ENCODE results near the gene TIMM50. TPM values are rescaled to one million over a fixed set of nuclear protein-coding genes. Genes with fewer than 3 reads are reported as not detected.

The TIMM50 gene
- total RNA-seq, 4 donors from 2014 or later, result 34.0 to 63.2 (median 51.5) TPM

DNA sequence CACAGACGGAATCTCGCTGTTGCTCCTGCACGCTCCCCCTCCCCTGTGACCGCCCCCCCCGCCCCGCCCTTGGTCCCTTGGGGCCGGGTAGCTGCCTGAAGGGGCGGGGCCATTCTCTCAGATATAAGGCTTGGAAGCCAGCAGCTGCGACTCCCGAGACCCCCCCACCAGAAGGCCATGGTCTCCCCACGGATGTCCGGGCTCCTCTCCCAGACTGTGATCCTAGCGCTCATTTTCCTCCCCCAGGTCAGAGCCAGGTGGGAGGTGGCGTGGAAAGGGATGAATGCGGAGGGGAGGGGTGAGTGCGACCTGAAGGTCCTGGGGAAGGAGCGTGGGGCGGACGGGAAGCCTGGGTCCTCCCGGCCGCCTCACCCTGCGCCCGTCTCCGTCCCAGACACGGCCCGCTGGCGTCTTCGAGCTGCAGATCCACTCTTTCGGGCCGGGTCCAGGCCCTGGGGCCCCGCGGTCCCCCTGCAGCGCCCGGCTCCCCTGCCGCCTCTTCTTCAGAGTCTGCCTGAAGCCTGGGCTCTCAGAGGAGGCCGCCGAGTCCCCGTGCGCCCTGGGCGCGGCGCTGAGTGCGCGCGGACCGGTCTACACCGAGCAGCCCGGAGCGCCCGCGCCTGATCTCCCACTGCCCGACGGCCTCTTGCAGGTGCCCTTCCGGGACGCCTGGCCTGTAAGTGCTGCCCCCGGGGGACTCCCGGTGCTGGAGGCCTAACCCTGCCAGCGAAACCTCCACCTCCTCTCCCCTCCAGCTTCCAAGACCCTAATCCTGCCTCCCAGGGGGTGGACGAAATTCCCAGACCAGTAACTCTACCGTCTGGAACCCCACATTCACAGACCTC lies 18.4 kb downstream of the TIMM50 start, which contains the start of gene DLL3:
Gene DLL3, plus strand, starts transcription at position 150 of the 845 bp plus-strand sequence. Its CDS starts 28 bp downstream, at position 178.
- DNase-seq, result no peak
- 0 to 4% methylated on average over 4 to 14 of the region's 60 CpGs for WGBS, 2 donors
- Histone ChIP-seq H3K27ac (no peak within 1 kb of the TSS), H3K4me3 (peak within 1 kb of the TSS in 1 of 4 donors; percentile 44), H3K36me3 (no peaks in the 10 kb centered on the region), H3K4me1 (peaks cover 15 to 29% (median 17%) of the 10 kb centered on the region in 3 donors), H3K9me3 (peaks cover 0 to 6% (median 0%) of the 10 kb centered on the region in 3 donors), H3K27me3 (peaks cover 5 to 87% (median 25%) of the 10 kb centered on the region in 4 donors)
- intact Hi-C loops (cut with DNase I), result no loop called here
- no peak for TF ChIP-seq POLR2A (IDR thresholded peaks at IDR 0.05)
- TF ChIP-seq CTCF (IDR thresholded peaks at IDR 0.05), result no peak

- intact Hi-C loops (cut with DNase I), result no loop called here
- no peak overlapping the region for H3K4me3 ChIP-seq
- WGBS, 2 donors, result 60 to 77% methylated on average over 8 of the region's 8 CpGs
Observed at GRCh38 chr19:39499932-39500331, 19.3 kb downstream of the TIMM50 start.

GRCh38 chr19:39500543-39500942 lies 19.9 kb downstream of the TIMM50 start:
- Histone ChIP-seq H3K4me1 (peaks cover 15 to 29% (median 17%) of the 10 kb centered on the region in 3 donors), H3K27me3 (peaks cover 5 to 100% (median 27%) of the 10 kb centered on the region in 4 donors), H3K36me3 (no peaks in the 10 kb centered on the region), H3K4me3 (no peak overlapping the region), H3K9me3 (peaks cover 0 to 6% (median 0%) of the 10 kb centered on the region in 3 donors), H3K27ac (no peak overlapping the region)
- 29 to 45% methylated on average over 3 to 4 of the region's 4 CpGs for WGBS, 2 donors
- TF ChIP-seq CTCF (IDR thresholded peaks at IDR 0.05) (no peak), POLR2A (IDR thresholded peaks at IDR 0.05) (no peak)
- no peak for DNase-seq
- intact Hi-C loops (cut with DNase I), result no loop called here

More at GRCh38 chr19:39499932-39500331, 19.3 kb downstream of the TIMM50 start:
- Histone ChIP-seq H3K4me1 (peaks cover 15 to 29% (median 17%) of the 10 kb centered on the region in 3 donors), H3K36me3 (no peaks in the 10 kb centered on the region), H3K9me3 (peaks cover 0 to 6% (median 0%) of the 10 kb centered on the region in 3 donors), H3K27ac (no peak overlapping the region), H3K27me3 (peaks cover 5 to 96% (median 27%) of the 10 kb centered on the region in 4 donors)
- no peak for TF ChIP-seq CTCF (IDR thresholded peaks at IDR 0.05)
- DNase-seq, result no peak

DNA sequence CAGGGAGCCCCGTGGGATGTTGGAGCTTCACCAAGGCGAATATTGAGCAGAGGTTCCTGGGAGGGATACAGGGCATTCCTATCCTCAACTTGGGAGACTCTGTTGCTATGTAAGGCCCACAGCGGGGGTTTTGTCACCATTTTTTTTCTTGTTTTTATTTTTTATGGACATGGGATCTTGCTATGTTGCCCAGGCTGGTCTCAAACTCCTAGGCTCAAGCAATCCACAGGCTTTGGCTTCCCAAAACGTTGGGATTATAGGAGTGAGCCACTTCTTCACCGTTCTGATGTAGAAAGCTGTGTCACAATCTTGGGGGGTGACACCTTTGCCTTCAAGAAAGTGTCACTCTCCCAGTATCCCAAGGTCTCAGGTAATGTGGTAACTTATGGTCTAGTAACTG lies 20.7 kb downstream of the TIMM50 start:
- TF ChIP-seq POLR2A (IDR thresholded peaks at IDR 0.05), result no peak
- no peak for TF ChIP-seq CTCF (IDR thresholded peaks at IDR 0.05)
- Histone ChIP-seq H3K27ac (no peak overlapping the region), H3K4me3 (no peak overlapping the region), H3K27me3 (peaks cover 5 to 100% (median 27%) of the 10 kb centered on the region in 4 donors), H3K9me3 (peaks cover 0 to 6% (median 0%) of the 10 kb centered on the region in 3 donors), H3K4me1 (peaks cover 15 to 29% (median 17%) of the 10 kb centered on the region in 3 donors), H3K36me3 (no peaks in the 10 kb centered on the region)
- intact Hi-C loops (cut with DNase I), result no loop called here
- WGBS, 2 donors, result 58 to 67% methylated on average over 4 to 5 of the region's 5 CpGs
- DNase-seq, result no peak

Data from esophagus squamous epithelium (tissue), 5 donors.